Loucy (cell line): ENCODE measurements around the gene GID8.

Source experiments
- H2AFZ ChIP-seq: fragments of 200-600 bp; sonication (generic); 2 replicates; pipeline ENCODE4 v1.6.0; 2016; ENCODE audit warnings: antibody characterized with exemption, mild to moderate bottlenecking, low read length, moderate library complexity
- H3F3A ChIP-seq: fragments of 200-600 bp; 2 replicates; pipeline ENCODE4 v1.6.0; 2016; ENCODE audit warnings: antibody characterized with exemption, low read depth, mild to moderate bottlenecking
- H3K27me3 ChIP-seq: fragments of 200-600 bp; sonication (generic); 2 replicates; pipeline ENCODE4 v1.6.1; 2014; ENCODE audit warnings: low read length, mild to moderate bottlenecking; ENCODE audit not compliant: insufficient read depth, poor library complexity, severe bottlenecking
- H3K36me3 ChIP-seq: fragments of 200-600 bp; sonication (generic); 2 replicates; pipeline ENCODE4 v1.6.1; 2016; ENCODE audit warnings: low read length; ENCODE audit not compliant: insufficient read depth
- H3K4me1 ChIP-seq: fragments of 200-600 bp; sonication (generic); 2 replicates; pipeline ENCODE4 v1.5.1; 2014; ENCODE audit warnings: low read length, mild to moderate bottlenecking; ENCODE audit not compliant: insufficient read depth, poor library complexity, severe bottlenecking
- H3K4me2 ChIP-seq: fragments of 200-600 bp; sonication (generic); 2 replicates; pipeline ENCODE4 v1.6.0; 2014; ENCODE audit warnings: antibody characterized with exemption, low read length, low read depth, mild to moderate bottlenecking; ENCODE audit not compliant: poor library complexity, severe bottlenecking
- H3K4me3 ChIP-seq: fragments of 200-600 bp; sonication (generic); 2 replicates; pipeline ENCODE4 v1.5.1; 2014; ENCODE audit warnings: low read length, mild to moderate bottlenecking, mixed read lengths; ENCODE audit not compliant: poor library complexity, severe bottlenecking
- H3K79me2 ChIP-seq: fragments of 200-600 bp; sonication (generic); 2 replicates; pipeline ENCODE4 v1.6.1; 2014; ENCODE audit warnings: low read length; ENCODE audit not compliant: insufficient read depth
- H3K9ac ChIP-seq: fragments of 200-600 bp; sonication (generic); 2 replicates; pipeline ENCODE4 v1.6.0; 2014; ENCODE audit warnings: mild to moderate bottlenecking, low read depth, low read length, moderate library complexity; ENCODE audit not compliant: poor library complexity, severe bottlenecking
- H3K9me2 ChIP-seq: fragments of 200-600 bp; sonication (generic); replicated peaks from 2 replicates; pipeline ENCODE4 v1.6.1; 2016; ENCODE audit warnings: low read depth, low read length, mixed read lengths
- H3K9me3 ChIP-seq: fragments of 200-600 bp; sonication (generic); 2 replicates; pipeline ENCODE4 v1.6.1; 2014; ENCODE audit warnings: mild to moderate bottlenecking, antibody characterized with exemption, low read length, low read depth; ENCODE audit not compliant: insufficient read depth
- H4K20me1 ChIP-seq: fragments of 200-600 bp; sonication (generic); 2 replicates; pipeline ENCODE4 v1.6.0; 2014; ENCODE audit warnings: antibody characterized with exemption, low read length, mild to moderate bottlenecking; ENCODE audit not compliant: insufficient read depth, poor library complexity, severe bottlenecking
- CTCF ChIP-seq: fragments of 200-600 bp; sonication (generic); conservative IDR thresholded peaks from 2 replicates; pipeline ENCODE4 v1.5.1; 2014; ENCODE audit warnings: mild to moderate bottlenecking, antibody characterized with exemption, low read length
- EZH2phosphoT487 ChIP-seq: fragments of 200-600 bp; IDR thresholded peaks from 2 replicates; pipeline ENCODE4 v1.6.1; 2018; ENCODE audit warnings: antibody characterized with exemption, mild to moderate bottlenecking, moderate library complexity, borderline replicate concordance

The GID8 gene

GRCh38 chr20:62971950-62972844 lies 34.2 kb downstream of the GID8 start:
- Histone ChIP-seq H3K4me1 (peaks cover 6% of the 10 kb centered on the region), H3K27me3 (no peaks in the 10 kb centered on the region), H3K79me2 (no peaks in the 10 kb centered on the region), H3F3A (no peaks in the 10 kb centered on the region), H3K9ac (no peak overlapping the region), H3K4me3 (no peak overlapping the region), H4K20me1 (no peaks in the 10 kb centered on the region), H3K9me3 (no peaks in the 10 kb centered on the region), H3K4me2 (peak overlapping the region; percentile 41), H2AFZ (no peak overlapping the region; the same call in 1 of the 2 replicates), H3K9me2 (no peaks in the 10 kb centered on the region), H3K36me3 (no peaks in the 10 kb centered on the region)
- TF ChIP-seq EZH2phosphoT487 (no peak), CTCF (peak; percentile 91)

- Histone ChIP-seq H3K9ac (no peak overlapping the region), H3K4me3 (no peak overlapping the region), H3K27me3 (no peaks in the 10 kb centered on the region)
Measured at GRCh38 chr20:62972845-62973745, 35.1 kb downstream of the GID8 start.

More at GRCh38 chr20:62972845-62973745, 35.1 kb downstream of the GID8 start:
- H2AFZ ChIP-seq = no peak overlapping the region
- no peak for TF ChIP-seq CTCF
- no peak for TF ChIP-seq EZH2phosphoT487
- no peaks in the 10 kb centered on the region for H4K20me1 ChIP-seq
- H3K36me3 ChIP-seq = no peaks in the 10 kb centered on the region
- H3K79me2 ChIP-seq = no peaks in the 10 kb centered on the region
- H3K4me2 ChIP-seq = peak overlapping the region; percentile 41
- peaks cover 11% of the 10 kb centered on the region for H3K4me1 ChIP-seq
- no peaks in the 10 kb centered on the region for H3K9me3 ChIP-seq
- H3K9me2 ChIP-seq = no peaks in the 10 kb centered on the region
- H3F3A ChIP-seq = no peaks in the 10 kb centered on the region
